UCSD-AML1 (cell line): ENCODE data around the gene NAALADL2.
"Not testable (repeated sequence)": the region's sequence is repeated elsewhere in the genome, so short reads cannot be mapped to it uniquely, and the experiment has no call there.

ENCODE experiments used
- DNase-seq: peaks from one replicate; lab custom pipeline; 2025; ENCODE audit not compliant: unreplicated experiment; lab: John Stamatoyannopoulos, UW

Gene NAALADL2

GRCh38 chr3:175068587-175068986, 209.5 kb downstream of the NAALADL2 start:
- DNase-seq: no peak

- DNase-seq: no peak
Observed at GRCh38 chr3:175070946-175071345, 211.8 kb downstream of the NAALADL2 start.

- no peak for DNase-seq
Observed at GRCh38 chr3:175073219-175073905, 214.2 kb downstream of the NAALADL2 start.

- DNase-seq: no peak
Observed at GRCh38 chr3:175075269-175075668, 216.1 kb downstream of the NAALADL2 start.

DNA sequence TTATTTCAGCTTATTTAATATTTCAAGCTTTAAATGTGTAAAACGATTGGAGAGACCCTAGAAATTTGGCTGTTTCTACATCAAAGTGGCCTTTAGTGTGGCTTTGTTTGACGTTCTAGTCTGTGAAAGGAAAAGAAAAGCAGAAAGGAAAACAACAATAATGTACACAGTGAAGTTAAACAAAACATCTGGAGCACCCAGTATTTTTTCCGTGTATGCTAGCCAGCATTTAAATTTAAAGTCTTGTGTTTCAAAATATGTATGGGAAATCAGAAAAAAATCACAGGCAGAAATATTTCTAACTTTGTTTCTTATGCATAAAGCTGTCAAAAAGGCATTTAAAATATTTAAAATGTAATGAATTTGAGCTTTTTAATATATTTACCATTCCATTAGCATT, 218.1 kb downstream of the NAALADL2 start:
- no peak for DNase-seq

- DNase-seq: no peak
Observed at GRCh38 chr3:175082631-175083030, 223.5 kb downstream of the NAALADL2 start.

DNA sequence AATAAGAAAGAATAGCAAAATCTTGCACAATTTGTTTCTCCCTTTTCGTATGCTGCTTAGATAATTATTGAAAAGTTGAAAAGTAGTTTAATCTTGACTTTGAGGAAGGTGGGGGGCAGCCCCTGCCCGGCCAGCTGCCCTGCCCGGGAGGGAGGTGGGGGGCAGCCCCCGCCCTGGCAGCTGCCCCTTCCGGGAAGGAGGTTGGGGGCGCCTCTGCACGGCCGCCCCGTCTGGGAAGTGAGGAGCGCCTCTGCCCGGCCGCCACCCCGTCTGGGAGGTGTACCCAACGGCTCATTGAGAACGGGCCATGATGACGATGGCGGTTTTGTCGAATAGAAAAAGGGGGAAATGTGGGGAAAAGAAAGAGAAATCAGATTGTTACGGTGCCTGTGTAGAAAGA, 228.0 kb downstream of the NAALADL2 start:
- DNase-seq: not testable (repeated sequence)

DNA sequence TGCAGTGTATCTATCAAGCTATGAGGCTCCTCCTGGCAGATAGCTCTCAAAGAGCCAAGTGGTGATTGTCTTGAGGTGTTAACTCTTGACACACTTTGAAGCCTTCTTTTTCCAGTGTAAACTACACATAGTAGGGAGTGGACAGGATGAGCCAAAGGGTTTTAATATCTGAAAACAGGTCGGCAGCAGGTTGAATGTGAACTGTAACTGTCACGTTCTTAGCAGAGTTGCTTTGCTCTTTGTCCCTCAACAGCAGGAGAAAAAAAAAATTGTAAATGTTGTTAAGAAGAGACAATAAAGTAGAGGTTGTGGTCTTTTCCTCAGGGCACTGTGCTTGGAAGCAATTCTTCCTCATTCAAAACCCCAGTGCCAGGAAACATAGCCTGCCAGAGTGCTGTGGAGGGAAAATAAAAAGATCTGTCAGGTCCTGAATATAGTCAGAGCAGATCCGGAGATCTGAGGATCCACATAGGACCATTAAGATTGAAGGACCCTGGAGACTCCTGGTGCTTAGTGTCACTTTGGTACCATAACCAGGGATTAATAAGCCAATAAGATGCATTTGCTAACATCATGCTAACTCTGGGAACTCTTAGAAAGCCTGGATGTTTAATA, 229.7 kb downstream of the NAALADL2 start:
- DNase-seq: no peak

DNA sequence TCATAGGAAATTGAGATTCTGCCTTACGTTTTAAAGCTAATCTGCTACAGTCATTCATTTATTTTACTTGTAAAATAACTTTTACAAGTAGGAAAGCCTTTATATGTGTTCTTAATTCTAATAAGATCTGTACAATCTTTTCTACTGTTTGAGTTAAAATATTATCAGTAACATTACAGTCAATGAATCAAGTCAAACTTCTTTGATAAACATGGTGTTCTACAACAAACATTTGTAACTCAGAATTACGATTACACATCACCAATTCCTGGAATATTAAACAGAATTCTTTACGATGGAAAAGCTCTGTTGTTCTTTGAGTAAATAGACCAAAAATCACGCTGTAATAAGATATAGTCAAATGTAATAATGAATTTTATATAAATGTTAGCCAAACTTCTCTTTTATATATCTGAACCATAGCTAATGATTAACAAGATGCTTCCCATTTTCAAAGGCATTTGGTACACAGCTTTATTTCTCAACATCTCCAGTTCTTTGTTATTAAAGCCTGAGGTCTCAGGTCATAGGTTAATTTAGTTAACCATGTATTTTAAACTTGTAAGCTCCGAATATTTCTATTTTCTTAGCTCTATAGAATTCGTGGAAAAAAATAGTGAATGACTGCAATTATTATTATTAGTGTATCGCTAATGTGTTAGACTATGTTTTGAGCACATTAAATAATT, 232.4 kb downstream of the NAALADL2 start:
- DNase-seq: no peak

DNA sequence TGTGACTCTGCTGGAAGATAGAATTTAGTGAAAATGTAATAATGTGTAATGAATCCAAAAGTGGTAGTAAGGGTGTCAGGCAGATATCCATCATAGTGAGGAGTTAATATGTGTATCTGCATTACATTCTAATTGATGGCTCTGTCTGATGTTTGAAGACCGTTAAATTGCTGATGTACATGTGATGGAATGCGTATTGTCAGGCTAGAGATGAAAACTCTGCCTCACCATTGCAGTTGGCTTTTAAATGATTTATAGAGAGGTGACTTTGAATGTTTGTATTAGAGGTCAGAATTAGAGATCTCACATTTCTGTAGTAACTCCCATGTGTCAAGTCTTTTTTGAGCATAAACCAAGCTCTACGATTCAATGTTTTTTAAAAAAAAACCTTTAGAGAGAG, 234.6 kb downstream of the NAALADL2 start:
- DNase-seq: no peak

- no peak for DNase-seq
Observed at GRCh38 chr3:175094344-175094743, 235.2 kb downstream of the NAALADL2 start.

DNA sequence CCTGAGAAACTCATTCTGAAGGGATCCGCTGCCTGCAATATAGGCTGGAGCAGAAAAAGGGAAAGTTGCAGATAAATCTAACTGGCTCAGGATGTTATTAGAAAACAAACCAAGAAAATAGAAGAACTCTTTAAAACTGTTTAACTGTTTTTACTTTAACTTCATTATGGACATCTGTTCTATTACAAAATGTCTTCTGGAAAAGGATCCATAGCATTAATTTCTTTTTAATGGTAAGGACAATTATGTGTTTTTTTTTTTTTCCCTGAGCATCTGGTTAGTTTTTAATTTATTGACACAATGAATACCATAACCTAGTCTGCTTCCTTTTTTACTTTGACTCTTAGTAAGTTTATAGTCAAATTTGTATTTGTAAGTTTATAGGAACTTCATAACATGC, 239.5 kb downstream of the NAALADL2 start:
- DNase-seq: no peak

DNA sequence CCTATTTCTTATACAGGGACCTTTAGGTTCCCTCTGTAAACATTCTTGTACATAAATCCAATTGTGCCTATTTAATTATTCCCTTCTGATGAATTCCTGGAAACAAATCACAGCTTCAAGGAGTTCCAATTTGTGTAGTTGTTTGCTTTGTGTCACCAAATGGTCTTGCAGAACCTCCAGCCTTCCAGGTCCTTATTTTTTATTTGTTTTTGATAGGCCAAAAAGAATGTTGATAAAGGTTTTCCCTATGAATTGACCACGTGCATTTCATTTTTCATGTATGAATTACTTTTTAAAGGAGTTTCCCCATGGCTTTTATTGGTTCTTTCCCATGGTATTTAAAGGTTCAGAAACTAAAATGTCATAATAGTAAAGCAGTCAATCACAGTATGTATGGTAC, 243.0 kb downstream of the NAALADL2 start:
- DNase-seq: no peak

DNA sequence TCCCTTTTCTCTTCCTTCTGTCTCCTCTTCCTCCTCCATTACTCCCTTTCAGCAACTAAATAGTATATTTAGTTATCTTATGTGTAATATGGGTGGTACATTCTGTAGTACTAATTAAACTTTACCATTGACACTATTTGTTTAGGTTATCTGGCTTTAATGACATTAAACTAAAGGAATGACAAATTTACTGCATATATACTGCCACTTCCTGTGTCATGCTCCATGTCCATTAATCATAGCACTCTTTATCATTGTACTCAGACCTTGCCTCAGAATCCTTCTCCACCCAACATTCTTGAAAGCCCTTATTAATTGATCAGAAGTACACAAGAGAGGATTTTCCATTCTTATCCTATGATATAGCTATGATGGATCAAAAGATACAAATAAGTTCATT, 244.2 kb downstream of the NAALADL2 start:
- DNase-seq: no peak

DNA sequence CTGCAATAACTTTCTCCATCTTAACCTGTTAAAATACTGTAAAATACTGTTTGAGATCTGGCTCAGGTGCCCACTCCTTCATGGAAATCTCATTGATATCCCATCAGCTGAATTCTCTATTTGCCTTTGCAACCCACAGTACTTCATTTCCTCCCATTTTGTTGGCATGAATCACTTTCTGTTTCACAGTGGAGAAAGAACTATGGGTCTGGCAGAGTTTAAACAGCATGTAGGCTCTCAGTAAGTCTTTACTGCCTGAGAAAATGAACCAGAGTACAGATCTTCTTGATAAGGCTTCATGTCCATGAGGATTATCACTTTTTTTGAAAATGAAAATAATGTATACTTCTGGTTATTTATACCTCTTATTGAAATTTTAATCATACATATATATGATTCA, 245.9 kb downstream of the NAALADL2 start:
- no peak for DNase-seq

- DNase-seq: no peak
Observed at GRCh38 chr3:175107231-175107630, 248.1 kb downstream of the NAALADL2 start.

DNA sequence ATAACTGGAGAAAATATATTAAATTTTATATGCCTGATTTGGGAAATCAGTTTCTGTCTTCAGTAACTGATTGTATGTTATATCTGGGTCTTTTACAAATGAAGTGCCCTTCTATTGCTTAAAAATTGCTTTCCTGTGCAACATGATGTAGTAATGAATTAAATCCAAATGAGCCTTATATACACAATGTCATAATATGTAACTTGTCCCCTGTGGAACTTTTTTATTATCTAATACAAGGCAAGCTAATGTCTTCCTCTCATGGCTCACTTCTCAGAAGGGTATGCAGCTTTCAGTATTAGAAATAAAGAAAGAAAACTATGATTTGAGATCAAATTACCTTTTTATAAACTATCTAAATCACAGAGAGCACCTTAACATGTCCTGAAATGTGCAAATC, 248.9 kb downstream of the NAALADL2 start:
- DNase-seq: no peak

DNA sequence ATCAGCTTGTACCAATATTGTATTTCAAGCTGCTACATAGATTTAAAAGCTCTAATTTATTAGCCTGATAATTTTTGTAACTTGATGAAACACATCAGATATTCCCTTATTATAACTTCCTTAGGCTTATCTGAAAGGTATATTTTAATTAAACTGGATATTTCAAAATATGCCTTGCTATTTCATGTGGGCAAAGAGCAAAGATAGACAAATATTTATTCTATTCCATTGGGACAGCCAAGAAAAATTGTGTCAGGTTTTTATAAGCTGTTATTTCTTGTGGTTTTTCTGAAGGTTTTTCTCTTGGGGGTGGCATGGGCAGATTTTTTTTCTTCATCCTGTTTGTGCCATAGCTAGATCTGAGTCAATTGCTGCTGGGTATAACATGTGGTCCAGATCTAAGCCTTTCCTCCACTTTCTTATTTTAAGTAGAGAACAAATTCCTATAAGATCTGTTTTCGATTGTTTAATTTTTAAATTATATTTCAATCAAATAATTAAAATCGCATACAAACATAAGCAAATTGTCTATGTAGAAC, 249.5 kb downstream of the NAALADL2 start:
- DNase-seq: no peak

DNA sequence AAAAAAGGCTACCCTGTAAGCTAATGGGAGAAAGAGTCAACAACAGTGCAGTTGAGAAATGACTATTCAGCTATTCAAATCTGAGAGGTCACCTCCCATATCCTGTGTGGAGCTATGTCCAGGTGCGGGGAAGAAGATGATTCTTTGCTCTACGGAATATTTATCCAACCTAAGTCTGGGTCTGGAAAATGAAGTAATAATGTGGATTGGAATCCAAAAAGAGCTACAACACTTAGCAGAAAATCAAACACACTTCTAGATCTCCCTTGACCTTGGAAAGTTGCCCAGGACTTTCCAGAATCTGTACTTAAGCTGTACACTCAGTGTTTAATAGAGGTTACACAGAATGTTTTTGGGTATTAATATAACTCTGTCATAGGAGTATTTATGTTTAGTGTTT, 251.9 kb downstream of the NAALADL2 start:
- no peak for DNase-seq

- no peak for DNase-seq
Observed at GRCh38 chr3:175118382-175118941, 259.3 kb downstream of the NAALADL2 start.

DNA sequence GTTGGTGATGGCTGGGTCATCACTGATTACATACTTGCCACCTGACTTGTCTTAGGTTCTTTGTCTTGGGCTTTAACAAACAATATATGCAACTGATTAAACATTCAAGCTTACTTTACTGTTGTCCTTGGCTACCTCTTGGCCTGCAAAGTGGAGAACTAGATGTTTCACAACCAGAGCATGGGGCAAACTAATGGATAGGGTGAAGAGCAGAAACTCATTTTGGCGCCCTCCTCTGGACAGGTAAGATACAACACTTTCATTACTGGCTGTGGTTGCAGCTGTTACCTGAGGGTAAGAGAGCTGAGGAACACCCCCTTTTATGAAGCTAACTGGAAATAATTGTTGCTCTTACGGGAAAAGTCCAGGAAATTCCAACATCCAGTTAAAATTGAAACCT, 262.1 kb downstream of the NAALADL2 start:
- no peak for DNase-seq
